ENCODE data around the gene LEFTY1. TPM values are rescaled to one million over a fixed set of nuclear protein-coding genes. Genes with fewer than 3 reads are reported as not detected.

Gene LEFTY1
- total and polyA plus RNA-seq, 2 of the 13 experiments (the other 11 are each of a cell fraction or from before 2014, with no cell fraction given) = 0.29 to 0.79 TPM

- TF ChIP-seq SNAI1 (CRISPR knock-in tag; IDR thresholded peaks at IDR 0.05; ENCODE audit: borderline replicate concordance) = no peak
- TF ChIP-seq TBP (CRISPR knock-in tag; IDR thresholded peaks at IDR 0.05) = no peak
- no peak for TF ChIP-seq ZBTB38 (CRISPR knock-in tag; IDR thresholded peaks at IDR 0.05)
- TF ChIP-seq, protein P1, sequence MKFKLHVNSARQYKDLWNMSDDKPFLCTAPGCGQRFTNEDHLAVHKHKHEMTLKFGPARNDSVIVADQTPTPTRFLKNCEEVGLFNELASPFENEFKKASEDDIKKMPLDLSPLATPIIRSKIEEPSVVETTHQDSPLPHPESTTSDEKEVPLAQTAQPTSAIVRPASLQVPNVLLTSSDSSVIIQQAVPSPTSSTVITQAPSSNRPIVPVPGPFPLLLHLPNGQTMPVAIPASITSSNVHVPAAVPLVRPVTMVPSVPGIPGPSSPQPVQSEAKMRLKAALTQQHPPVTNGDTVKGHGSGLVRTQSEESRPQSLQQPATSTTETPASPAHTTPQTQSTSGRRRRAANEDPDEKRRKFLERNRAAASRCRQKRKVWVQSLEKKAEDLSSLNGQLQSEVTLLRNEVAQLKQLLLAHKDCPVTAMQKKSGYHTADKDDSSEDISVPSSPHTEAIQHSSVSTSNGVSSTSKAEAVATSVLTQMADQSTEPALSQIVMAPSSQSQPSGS (CRISPR knock-in tag; IDR thresholded peaks at IDR 0.05) = no peak
- no peak for TF ChIP-seq RFX3 (CRISPR knock-in tag; IDR thresholded peaks at IDR 0.05)
- no peak for TF ChIP-seq LCORL (IDR thresholded peaks at IDR 0.05)
- peak; percentile 59; the same call in 1 of the 2 replicates for TF ChIP-seq LCORL (CRISPR knock-in tag; IDR thresholded peaks at IDR 0.05)
- TF ChIP-seq TEAD3 (CRISPR knock-in tag; optimal IDR thresholded peaks at IDR 0.05; ENCODE audit: borderline replicate concordance) = peak; percentile 31
- TF ChIP-seq ZFP36L2 (CRISPR knock-in tag; IDR thresholded peaks at IDR 0.05) = no peak
- no peak for TF ChIP-seq PHF8 (CRISPR knock-in tag; IDR thresholded peaks at IDR 0.05)
- no peak for TF ChIP-seq THAP9 (CRISPR knock-in tag; IDR thresholded peaks at IDR 0.05; ENCODE audit: borderline replicate concordance)
- TF ChIP-seq SP4 (CRISPR knock-in tag; IDR thresholded peaks at IDR 0.05) = no peak
- peak; percentile 44; the same call in 1 of the 2 replicates for TF ChIP-seq CEBPG (CRISPR knock-in tag; IDR thresholded peaks at IDR 0.05)
- no peak for TF ChIP-seq MED13 (CRISPR knock-in tag; IDR thresholded peaks at IDR 0.05)
- no peak for TF ChIP-seq POLR2AphosphoS2 (IDR thresholded peaks at IDR 0.05; ENCODE audit: low read depth, low read length)
- no peak for TF ChIP-seq ATF3 (CRISPR knock-in tag; IDR thresholded peaks at IDR 0.05)
- 0 out of 2 replicates have a peak, but pooled peaks have one; percentile 15 for TF ChIP-seq ZNF614 (CRISPR knock-in tag; IDR thresholded peaks at IDR 0.05; ENCODE audit: borderline replicate concordance)
- TF ChIP-seq ZNF512 (CRISPR knock-in tag; IDR thresholded peaks at IDR 0.05) = no peak
- TF ChIP-seq, protein P2, sequence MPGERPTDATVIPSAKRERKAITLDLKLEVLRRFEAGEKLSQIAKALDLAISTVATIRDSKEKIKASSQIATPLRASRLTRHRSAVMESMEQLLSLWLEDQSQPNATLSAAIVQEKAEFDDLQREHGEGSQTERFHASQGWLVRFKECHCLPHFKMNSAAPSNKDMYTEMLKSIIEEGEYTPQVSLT (CRISPR knock-in tag; IDR thresholded peaks at IDR 0.05; ENCODE audit: borderline replicate concordance, low read depth) = no peak
- TF ChIP-seq HIVEP1 (CRISPR knock-in tag; IDR thresholded peaks at IDR 0.05) = no peak
- TF ChIP-seq ZNF713 (CRISPR knock-in tag; IDR thresholded peaks at IDR 0.05) = no peak
- no peak for TF ChIP-seq NCOA2 (CRISPR knock-in tag; IDR thresholded peaks at IDR 0.05)
- TF ChIP-seq, protein P3, sequence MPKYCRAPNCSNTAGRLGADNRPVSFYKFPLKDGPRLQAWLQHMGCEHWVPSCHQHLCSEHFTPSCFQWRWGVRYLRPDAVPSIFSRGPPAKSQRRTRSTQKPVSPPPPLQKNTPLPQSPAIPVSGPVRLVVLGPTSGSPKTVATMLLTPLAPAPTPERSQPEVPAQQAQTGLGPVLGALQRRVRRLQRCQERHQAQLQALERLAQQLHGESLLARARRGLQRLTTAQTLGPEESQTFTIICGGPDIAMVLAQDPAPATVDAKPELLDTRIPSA (CRISPR knock-in tag; IDR thresholded peaks at IDR 0.05; ENCODE audit: borderline replicate concordance) = no peak
- TF ChIP-seq ZSCAN22 (CRISPR knock-in tag; IDR thresholded peaks at IDR 0.05) = no peak
Measured at GRCh38 chr1:225896937-225897549, 8.1 kb upstream of the LEFTY1 start (continued).
